ENCODE results near the gene CPT1A.
A peak's percentile ranks its signal among the peaks of the same experiment; 100 is the strongest.

Gene CPT1A

DNA sequence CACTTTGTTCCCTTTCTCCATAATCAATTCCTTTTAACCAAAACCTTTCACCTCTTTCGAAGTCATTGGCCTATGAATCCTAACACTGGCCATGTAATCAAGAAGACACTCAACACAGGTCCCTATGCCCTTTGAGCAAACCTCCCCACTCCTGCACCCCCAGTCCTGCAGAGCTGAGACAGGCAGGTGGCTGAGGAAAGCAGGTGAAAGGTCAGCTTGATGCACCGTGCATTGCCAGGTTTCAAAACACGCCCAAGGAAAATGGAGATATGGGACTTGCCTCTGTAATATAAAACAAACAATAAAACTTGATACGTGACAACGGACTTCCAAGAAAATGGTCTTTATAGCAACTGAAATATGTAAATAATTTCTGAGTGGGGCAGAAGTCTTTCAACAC lies 10.6 kb downstream of the CPT1A start:
- no peak for DNase-seq (ENCODE audit: low spot score)

DNA sequence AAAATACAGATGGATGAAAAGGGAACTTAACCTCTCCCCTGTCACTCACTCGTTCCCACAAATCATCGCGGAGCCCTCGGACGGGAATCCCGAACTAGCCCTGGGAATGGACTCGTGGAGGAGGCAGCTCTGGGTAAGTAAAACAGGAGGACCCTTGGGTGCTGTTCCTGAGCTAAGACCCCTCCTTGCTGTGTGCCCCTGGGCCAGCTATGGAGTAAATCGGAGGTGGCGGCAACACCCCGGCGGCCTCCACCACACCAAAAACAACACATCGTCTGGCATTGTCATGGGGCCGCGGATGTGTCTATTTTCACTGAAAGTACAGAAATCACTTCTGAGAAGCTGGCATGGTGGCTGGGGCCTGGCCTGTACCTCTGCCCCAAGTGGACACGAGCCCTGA lies 12.1 kb downstream of the CPT1A start:
- DNase-seq (ENCODE audit: low spot score) = no peak

DNA sequence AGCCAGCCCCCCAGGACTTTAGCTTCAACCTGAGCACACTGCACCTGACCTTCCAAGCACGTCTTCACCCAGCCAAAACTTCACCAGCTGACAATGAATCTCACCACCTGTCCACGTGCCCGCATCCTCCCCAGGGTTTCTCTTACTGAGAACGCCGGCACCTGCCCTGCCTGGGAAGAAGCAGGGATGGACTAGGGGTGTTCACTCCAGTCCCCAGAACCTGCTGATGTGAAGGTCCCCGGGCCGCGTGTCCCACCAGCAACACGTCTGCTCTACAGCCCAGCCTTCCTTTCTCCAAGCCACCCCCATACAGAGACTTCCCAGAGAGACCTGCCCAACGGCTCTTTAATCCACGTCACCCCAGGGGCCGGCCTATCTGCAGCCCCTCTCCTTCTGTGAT lies 12.8 kb downstream of the CPT1A start:
- no peak for DNase-seq (ENCODE audit: low spot score)

DNA sequence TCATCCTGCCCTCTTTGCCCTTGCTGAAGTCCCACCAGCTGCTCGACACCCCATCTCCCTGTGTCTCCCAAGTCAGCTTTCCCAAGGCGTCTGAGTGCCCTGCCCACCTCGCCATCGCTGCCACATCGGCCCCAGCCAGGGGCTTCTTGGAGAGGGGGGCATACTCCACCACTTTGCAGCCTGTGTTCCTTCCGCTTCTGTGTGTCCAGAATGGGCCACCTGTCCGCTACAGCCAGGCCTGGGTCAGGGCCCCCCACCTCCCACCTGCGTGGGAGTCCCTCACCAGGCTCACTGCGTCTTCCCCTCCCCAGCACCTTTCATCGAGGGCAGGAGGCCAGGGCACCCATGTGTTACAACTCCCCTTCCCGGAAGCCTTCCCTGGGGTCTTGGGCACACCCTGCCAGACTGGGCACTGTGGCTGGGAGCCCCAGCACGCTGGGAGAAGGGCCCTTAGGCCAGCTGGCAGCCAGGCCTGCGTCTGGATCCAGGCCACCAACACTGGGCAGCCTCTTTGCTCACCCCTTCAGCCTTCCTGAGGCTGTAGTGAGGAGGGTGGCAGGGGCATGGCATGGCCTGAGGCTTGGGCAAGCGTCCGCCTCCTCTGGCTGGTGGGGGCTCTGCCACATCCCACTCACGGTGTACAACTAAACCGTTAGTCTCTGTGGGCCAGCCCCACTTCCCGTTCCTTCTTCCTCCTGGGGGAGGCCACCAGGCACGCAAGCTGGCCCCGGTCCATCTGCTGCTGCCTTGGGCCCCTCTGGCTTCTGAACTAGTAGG lies 13.4 kb downstream of the CPT1A start:
- no peak for DNase-seq (ENCODE audit: low spot score)

DNA sequence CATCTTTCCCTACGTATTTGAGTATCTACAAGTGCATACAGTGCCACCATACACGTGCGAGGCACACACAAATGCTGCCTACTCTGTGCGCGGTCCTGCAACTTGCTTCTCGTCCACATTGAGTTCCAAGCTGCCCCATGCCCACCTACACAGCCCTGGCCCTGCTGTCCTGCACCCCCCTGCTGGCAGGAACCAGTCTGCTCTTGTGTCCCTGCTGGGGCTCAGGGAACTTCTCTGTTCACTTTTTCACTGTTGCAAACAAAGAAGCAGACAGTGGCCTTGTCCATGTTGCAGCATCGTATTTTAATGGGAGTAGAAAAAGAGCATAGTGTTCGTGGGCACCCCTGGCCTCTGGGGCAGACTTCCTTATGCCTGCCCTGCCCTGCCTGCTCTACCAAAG lies 14.0 kb downstream of the CPT1A start:
- no peak for DNase-seq (ENCODE audit: low spot score)

DNA sequence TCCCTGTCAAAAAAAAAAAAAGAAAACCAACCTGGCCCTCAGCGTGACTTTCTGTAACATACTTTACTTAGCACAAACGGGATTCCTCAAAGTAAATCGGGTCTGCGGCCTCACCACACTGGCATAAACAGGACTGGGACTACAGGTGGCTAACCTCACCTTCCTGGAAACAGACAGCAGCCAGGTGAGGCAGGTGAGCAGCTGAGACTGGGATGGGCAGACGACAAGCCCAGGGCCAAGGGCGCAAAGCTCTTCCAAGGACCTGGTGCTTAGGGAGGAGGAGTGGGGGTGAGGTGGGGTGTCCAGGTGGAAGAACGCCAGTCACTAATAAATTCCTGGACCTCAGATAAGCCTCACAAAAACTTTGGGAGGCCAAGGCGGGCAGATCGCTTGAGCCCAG lies 15.0 kb downstream of the CPT1A start:
- DNase-seq (ENCODE audit: low spot score) = no peak

DNA sequence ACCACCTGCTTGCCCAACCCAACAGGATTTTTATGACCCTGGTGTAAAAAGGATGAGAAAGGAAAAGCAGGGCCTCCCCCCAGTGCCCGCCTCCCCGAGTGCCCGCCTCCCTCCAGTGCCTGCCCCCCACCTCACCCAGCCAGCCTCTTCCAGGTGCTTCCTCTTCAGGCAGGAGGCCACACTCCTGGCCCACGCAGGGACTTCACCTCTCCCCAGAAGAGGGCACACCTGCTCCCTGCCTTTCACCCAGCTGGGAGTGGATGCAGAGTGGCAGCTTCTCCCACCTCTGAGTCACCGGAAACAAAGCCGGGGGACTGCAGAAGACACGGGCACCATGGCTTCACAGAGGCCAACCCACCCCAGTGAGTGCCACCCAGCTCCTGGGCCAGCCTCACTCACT lies 16.1 kb downstream of the CPT1A start:
- no peak for DNase-seq (ENCODE audit: low spot score)

DNA sequence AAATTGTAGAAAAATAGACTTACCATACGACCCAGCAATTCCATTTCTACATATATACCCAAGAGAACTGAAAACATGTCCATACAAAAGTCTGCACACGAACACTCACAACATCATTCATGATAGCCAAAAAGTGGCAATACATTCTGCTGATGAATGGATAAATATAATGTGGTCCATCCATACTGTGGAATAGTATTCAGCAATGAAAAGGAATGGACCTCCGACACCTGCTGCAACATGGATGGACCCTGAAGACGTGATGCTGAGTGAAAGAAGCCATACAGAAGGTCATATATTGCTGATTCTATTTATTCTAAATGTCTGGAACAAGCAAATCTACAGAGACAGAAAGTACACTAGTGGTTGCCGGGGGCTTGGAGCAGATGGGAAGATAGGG lies 19.2 kb downstream of the CPT1A start:
- no peak for DNase-seq (ENCODE audit: low spot score)

DNA sequence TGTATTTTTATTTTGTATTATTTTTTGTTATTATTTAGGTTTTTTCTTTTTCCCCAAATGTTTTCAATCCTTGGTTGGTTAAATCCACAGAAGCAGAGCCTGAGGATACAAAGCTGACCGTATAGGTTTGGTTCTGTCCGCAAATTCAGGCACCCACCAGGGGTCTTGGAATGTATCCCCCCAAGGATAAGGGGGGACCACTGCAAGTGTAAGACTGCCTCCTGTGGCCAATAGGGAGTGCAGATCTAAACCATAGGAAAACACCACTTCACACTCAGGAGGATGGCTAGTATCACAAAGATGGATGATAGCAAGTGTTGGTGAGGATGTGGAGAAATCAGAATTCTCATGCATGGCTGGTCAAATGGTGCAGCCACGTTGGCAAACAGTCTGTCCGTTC lies 20.0 kb downstream of the CPT1A start:
- DNase-seq (ENCODE audit: low spot score) = no peak

DNA sequence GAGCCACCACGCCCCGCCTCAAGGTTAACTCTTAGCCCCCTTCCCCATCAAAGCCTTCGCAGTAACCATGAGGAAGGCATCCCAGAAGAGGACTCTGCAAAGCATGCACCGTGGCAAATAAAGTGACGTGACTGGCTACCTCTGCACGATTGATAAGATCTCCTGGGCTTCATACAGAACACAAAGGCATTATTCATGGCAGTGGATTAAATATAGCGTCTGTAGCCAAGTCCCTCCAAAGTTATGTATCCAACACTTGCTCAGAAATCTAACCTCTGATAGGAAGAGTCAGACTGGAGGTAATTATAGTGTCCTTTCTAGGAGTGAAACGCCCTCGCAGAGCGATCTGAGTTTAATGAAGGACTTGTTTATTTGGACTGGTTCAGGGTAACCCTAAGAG lies 22.4 kb downstream of the CPT1A start:
- no peak for DNase-seq (ENCODE audit: low spot score)

DNA sequence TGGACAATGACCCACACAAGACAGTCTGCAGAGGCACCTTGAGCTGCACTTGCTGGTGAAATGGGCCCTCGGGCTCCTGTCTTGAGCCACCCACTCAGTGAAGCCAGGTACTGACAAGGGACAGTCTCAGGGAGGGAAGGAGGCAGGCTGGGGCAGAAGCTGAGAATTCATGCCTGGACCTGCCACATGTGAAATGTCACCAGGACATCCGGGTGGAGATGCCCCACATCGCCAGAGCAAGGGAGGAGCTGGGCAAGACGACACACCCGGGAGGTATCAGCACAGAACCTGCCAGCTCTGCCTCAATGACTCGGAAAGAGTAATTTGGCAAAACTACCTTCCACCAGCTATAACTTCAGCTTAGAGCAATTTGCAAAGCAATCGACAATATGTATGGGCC lies 23.5 kb downstream of the CPT1A start:
- DNase-seq (ENCODE audit: low spot score) = no peak

DNA sequence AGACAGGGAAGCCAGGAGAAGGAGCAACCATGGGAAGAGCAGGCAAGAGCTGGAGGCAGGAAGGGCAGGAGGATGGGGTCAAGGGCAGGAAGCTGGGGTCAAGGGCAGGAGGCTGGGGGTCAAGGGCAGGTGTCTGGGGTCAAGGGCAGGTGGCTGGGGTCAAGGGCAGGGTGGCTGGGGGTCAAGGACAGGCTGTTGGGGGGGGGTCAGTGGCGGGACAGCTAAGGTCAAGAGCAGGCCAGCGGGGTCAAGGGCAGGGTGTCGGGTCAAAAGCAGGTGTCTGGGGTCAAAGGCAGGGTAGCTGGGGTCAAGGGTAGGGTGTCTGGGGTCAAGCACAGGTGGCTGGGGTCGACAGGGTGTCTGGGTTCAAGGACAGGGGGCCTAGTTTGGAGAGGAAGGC lies 24.2 kb downstream of the CPT1A start:
- no peak for DNase-seq (ENCODE audit: low spot score)

DNA sequence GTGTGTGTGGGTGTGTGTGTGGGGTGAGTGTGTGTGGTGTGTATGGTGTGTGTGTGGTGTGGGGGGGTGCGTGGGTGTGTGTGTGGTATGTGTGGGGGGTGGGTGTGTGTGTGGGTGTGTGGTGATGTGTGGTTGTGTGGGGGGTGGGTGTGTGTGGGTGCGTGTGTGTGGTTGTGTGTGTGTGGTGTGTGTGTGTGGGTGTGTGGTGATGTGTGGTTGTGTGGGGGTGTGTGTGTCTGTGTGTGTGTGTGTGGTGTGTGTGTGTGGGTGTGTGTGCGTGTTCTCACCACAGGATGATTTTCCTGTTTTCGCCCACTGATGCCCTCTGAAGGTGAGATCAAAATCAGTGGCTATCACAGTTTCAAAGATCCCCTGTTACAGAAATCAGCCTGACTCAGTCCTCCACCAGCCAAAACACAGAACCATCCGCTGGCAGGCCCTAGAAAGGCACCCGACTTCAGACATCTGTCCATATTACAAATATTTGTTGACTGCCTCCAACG lies 24.7 kb downstream of the CPT1A start:
- DNase-seq (ENCODE audit: low spot score) = no peak

DNA sequence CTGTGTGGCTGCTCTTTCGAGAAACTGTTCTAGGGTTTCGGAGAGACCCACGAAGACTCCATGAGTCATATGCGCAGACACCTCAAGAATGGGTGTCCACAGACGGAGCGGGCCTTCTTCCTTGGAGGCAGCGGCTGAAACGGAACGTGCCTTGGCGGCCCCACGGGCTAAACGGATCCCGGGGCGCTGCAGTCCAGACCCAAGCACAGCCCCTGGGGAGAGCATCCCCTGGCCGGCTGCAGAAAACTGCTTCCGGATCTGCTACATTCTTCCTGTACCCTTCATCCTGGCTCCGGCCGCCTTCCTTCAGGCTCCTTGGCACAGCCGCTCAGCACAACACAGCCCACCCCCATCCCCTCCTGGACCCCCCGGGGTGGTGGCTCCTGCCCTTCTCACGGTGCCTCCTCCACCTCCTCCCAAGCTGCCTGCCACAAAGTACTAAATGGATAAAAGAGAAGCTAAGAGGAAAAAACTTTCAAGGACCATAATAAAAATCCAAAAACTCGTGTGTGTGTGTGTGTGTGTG lies 25.4 kb downstream of the CPT1A start:
- no peak for DNase-seq (ENCODE audit: low spot score)

DNA sequence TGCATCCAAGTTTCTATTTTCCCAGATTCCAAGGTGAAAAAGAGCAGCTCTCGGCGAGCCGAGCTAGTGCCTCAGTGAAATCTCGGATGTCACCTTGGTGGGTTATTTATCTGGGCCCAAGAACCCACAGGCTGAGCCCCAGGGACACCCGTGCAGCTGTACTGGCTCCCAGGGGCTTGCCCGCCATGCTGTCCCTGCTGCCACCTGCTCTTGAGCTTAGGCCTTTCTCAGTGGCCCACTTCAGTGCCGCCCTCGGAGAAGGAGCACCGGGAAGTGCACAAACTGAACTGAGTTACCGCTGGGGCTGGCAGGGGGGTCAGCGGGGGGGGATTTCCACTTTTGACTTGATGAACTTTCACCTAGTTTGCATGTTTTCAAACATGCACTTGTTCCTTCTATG lies 27.9 kb downstream of the CPT1A start:
- DNase-seq (ENCODE audit: low spot score) = no peak

DNA sequence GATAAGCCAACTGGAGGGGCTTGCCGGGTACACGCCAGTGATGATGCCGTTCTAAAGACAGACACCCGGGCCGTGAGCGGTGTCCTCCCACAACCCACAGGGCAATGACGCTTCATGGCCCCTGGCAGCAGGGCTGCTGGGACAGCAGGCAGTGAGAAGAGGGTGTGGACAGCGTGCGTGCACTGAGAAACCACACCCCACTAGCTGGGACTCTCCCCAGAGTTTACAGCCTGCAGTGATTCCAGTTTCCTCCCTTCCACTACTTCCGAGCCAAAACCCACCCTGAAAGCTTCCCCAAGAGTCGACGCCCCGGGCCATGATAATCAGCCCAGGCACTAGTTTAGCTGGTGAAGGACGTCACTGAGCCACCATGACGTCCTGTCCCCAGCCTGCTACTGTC lies 29.2 kb downstream of the CPT1A start:
- DNase-seq (ENCODE audit: low spot score) = no peak

DNA sequence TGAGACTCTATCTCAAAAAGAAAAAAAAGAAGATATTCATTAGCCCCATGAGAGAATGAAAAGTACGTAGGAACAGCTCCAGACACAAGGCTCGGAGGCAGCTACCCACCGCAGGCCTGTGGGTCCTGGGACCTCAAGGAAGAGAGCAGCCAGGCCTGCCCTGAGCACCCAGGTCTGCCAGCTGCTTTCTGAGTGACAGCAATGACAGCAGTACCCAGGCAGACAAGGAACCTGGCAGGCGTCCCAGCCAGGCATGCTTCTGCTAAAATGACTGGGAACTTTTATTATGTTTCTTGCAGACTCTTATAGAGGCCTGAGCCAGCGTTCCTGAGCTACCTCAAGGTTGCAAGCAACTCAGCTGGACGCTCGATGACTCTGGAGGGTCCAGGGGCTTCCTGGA lies 31.6 kb downstream of the CPT1A start:
- no peak for DNase-seq (ENCODE audit: low spot score)

DNA sequence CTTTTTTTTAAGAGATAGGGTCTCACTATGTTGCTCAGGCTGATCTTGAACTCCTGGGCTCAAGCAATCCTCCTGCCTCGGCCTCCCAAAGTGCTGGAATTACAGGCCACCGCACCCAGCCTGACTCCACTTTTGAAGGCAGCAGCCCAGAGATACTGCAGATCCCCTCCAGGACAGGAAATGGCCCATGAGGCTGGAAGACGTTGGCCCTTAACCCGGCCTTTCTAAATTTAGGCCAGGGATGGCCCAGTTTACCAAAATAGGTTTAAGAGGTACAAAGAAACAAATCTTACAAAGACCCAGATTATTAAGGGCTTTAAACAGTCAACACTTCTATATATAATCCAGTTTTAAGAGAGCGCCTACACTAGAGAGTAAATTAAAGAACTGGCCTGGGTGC lies 32.2 kb downstream of the CPT1A start:
- DNase-seq (ENCODE audit: low spot score) = no peak

DNA sequence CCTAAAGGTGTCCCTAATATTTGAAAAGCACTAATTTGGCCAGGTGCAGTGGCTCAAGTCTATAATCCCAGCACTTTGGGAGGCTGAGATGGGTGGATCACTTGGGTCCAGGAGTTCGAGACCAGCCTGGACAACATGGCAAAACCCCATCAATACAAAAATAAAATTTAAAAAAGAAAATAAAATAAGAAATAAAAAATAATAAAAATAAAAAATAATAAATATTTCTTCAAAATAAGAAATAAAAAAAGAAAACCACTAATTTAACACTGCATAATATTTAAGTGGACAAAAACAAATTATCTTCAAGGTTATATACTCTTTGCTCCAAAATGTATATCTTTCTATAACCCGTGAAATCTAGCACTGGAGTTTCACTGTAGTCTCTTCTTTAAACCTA lies 32.9 kb downstream of the CPT1A start:
- DNase-seq (ENCODE audit: low spot score) = no peak

DNA sequence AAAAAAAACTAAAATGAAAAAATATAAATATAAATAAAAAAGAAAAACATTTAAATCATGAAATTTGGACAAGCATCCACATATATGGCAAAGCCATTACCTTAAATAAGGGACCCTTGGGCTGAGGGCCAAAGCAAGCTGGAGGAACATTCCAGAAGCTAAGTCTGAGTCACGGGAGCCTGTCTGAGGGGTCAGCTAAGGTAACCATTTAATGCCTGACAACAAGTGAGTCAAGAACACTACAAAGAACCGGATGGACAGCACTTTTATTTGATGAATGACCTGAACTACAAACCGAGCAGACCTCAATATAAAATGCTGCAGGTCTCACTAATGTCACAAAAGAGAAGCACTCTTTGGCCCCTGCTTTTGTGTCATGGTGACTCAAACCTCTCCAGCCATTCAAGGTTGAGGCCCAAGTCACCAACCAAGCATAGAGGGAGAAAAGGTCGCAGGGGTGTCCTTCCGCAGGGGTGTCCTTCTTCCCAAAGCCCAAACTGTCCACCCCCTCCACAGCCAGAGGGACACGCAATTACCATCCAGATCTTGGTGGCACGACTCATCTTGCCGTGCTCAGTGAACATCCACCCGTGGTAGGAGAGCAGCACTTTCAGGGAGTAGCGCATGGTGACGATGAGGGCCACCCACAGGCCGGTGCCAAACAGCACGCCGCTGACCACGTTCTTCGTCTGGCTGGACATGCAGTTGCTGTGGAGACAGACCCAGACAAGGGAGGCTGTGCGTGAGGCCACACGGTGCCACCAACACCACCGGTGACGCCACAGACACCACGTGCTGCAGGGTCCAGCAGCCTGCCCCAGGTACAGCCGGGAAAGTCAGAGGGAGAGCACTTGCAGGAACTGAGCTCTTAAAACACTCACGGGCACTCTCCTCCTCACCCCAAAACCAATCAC lies 34.5 kb downstream of the CPT1A start:
- DNase-seq (ENCODE audit: low spot score) = no peak

DNA sequence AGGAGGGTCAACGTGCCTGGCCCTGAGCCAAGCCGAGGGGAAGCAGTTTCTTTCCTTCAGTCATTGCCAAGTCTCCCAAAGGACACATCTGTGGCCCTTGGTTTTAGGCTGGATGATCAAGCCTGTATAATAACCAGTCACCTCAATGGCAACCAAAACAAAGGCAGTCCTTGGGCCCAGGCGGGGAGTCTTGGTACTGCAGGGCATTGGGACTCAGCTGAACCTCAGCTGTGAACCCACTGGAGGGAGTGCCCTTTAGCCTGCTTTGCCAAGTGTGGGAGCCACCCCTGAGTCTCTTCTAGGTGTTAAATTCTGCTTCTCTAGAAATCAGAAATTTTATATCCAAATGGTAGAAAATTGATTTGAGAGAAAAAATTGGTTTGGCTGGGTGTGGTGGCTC lies 36.9 kb downstream of the CPT1A start:
- no peak for DNase-seq (ENCODE audit: low spot score)

DNA sequence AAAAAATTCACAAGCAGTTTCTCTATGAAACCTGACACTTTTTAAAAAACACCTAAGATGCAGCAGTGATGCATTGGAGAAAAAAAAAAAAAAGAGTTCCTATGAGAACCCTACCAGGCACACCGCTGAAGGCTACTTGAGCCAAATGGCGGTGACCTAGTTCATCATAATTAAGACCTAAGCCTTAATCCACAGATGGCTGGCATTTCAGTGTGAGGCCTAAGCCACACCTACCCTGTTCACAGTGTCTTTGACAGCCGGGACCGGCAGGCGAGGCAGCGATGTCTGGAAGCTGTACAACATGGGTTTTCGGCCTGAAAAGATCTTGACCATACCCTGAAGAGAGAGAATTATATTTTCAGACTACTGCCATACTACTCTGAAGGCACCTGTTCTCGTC lies 38.0 kb downstream of the CPT1A start:
- DNase-seq (ENCODE audit: low spot score) = peak; percentile 89

DNA sequence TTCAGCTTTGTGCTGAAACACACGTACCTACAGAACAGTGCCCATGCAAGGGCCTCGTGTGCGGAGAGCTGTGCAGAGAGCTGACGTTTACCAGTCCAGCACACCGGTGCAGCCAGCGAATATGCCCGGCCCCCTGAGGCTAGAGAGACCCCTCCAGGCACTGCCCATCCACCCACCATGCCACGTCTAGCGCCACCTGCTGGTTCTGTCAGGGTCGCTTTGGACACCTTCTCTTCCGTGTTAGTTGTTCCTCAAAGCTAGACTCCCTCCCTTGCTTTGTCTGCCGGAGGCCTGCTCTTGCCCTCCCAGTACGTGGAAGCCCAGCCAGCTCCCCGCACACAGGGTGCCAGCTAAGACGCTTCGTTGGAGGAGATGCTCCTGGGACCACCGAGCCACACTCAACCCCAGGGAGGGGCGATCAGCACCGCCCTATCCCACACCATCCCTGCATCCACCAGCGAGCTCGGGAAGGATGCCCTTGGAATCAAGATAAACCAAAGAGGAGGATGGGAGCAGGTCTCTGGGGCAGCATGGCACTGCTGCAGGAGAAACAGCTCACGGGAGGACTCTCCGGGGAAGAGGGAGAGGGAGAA lies 43.4 kb downstream of the CPT1A start:
- peak; percentile 19 for DNase-seq (ENCODE audit: low spot score)

Measured in cerebellar cortex (tissue), 1 donor.